Psoas muscle (tissue), 8 donors: ENCODE data around the gene IL9. TPM values are rescaled to one million over a fixed set of nuclear protein-coding genes. Genes with fewer than 3 reads are reported as not detected.
A peak's percentile ranks its signal among the peaks of the same experiment; 100 is the strongest.

Source experiments
- ATAC-seq, 4 donors: fragments of 200-7000 bp; cut with Tn5 transposase; one replicate each; pipeline ENCODE4 v1.9.1; 2020; ENCODE audit warnings: moderate library complexity in 3 of 4, mild to moderate bottlenecking in 2 of 4
- DNase-seq, 2 donors: peaks; one replicate each; pipeline ENCODE4 v3.0.0-alpha.2; 2020
- H3K27ac ChIP-seq: fragments of 200-600 bp; one replicate; pipeline ENCODE4 v1.8.0; 2022
- H3K27me3 ChIP-seq, 3 donors: fragments of 200-600 bp in 1 of 3; one replicate each; pipeline versions ENCODE4 v1.6.1 to v1.8.0; 2013 to 2022; ENCODE audit warnings: low read length in 2 of 3, mild to moderate bottlenecking in 2 of 3, moderate library complexity in 1 of 3; ENCODE audit not compliant: insufficient read depth in 3 of 3
- H3K36me3 ChIP-seq, 2 donors: fragments of 200-600 bp in 1 of 2; one replicate each; pipeline versions ENCODE4 v1.6.1 to v1.8.0; 2013 to 2022; ENCODE audit warnings: low read depth in 1 of 2, mild to moderate bottlenecking in 1 of 2, moderate library complexity in 1 of 2; ENCODE audit not compliant: insufficient read depth in 1 of 2
- H3K4me1 ChIP-seq: fragments of 200-600 bp; one replicate; pipeline ENCODE4 v1.8.0; 2022
- H3K4me3 ChIP-seq: fragments of 200-600 bp; one replicate; pipeline ENCODE4 v1.8.0; 2022; ENCODE audit warnings: mild to moderate bottlenecking
- H3K9me3 ChIP-seq: fragments of 200-600 bp; one replicate; pipeline ENCODE4 v1.8.0; 2022
- CTCF ChIP-seq: fragments of 200-600 bp; IDR thresholded peaks from one replicate; pipeline ENCODE4 v1.8.0; 2022; ENCODE audit warnings: antibody characterized with exemption
- WGBS, 3 donors: extraction: QIAGEN DNeasy Blood & Tissue Kit; methylation state at CpG; one replicate each; pipeline versions ENCODE4 v1.1.6 to v1.1.7; 2013; 5-methylcytosine and 5-hydroxymethylcytosine counted together
- intact Hi-C, 2 donors: fragments of 100-400 bp; cut with DNase I; formaldehyde crosslinking; loops; one replicate each; pipeline versions ENCODE4 v1.11.0 to v1.14.2; 2022
- polyA plus RNA-seq, 3 donors: library from polyadenylated mRNA; stranded (reverse); fragments of 200-250 nt; gene quantifications; one replicate each; pipeline ENCODE4 v1.2.3, GENCODE V29; 2013
- total RNA-seq, 4 donors: library from RNA; stranded (reverse); fragmentation: NEBNext Ultra II Directional in 2 of 4; extraction: Animal tissue kit (Norgen Biotek cat#: 25700) in 2 of 4; gene quantifications; one replicate each; pipeline versions ENCODE4 v1.2.1 to v1.2.4, GENCODE V29; 2021 to 2023
- donor health status: healthy with polysubstance abuse.
- donor health status: DM: no; HTN: no; CAD: no; lungs with moderate emphysema.
- donor health status: Bipolar disorder and iron deficiency.
- donor health status: healthy.
- donor health status: DM: yes; HTN: yes; CAD: no.
- donor health status: DM: no; HTN: no; CAD: no.
- donor health status: DM: no; HTN: no; CAD: no.
- donor health status: DM: yes; HTN: yes; CAD: no.

IL9 gene
- total and polyA plus RNA-seq, 7 donors = not detected

GRCh38 chr5:135878156-135878620 lies 17.5 kb downstream of the IL9 start:
- ATAC-seq = peak; percentile 72 to 93 (median 91)
- intact Hi-C loops = no loop called here
- 21 to 28% (median 23%) methylated on average over 4 of the region's 4 CpGs for WGBS, 3 donors
- H3K4me3 ChIP-seq = no peak overlapping the region
- peak overlapping the region; percentile 6 for H3K27ac ChIP-seq
- DNase-seq = peak; percentile 47 to 66
- no peaks in the 10 kb centered on the region for H3K9me3 ChIP-seq
- H3K4me1 ChIP-seq = peaks cover 17% of the 10 kb centered on the region
- H3K27me3 ChIP-seq = peaks cover 0 to 2% (median 0%) of the 10 kb centered on the region in 3 donors
- no peak for TF ChIP-seq CTCF
- H3K36me3 ChIP-seq = no peaks in the 10 kb centered on the region

GRCh38 chr5:135877570-135878155 lies 18.0 kb downstream of the IL9 start:
- ATAC-seq (peak in 3 of 4 donors; percentile 5 to 27 (median 12)), DNase-seq (no peak)
- H3K4me1 ChIP-seq = peaks cover 17% of the 10 kb centered on the region
- H3K9me3 ChIP-seq = no peaks in the 10 kb centered on the region
- H3K27me3 ChIP-seq = peaks cover 0 to 2% (median 0%) of the 10 kb centered on the region in 3 donors
- 53 to 61% (median 57%) methylated on average over 6 of the region's 6 CpGs for WGBS, 3 donors
- no peak overlapping the region for H3K4me3 ChIP-seq
- H3K36me3 ChIP-seq = no peaks in the 10 kb centered on the region
- intact Hi-C loops = no loop called here
- TF ChIP-seq CTCF = no peak
- peak overlapping the region; percentile 6 for H3K27ac ChIP-seq

- intact Hi-C loops = no loop called here
- H3K36me3 ChIP-seq = no peaks in the 10 kb centered on the region
- 80 to 88% (median 87%) methylated on average over 5 of the region's 5 CpGs for WGBS, 3 donors
- no peak for TF ChIP-seq CTCF
- peaks cover 0 to 2% (median 0%) of the 10 kb centered on the region in 3 donors for H3K27me3 ChIP-seq
- H3K4me1 ChIP-seq = peaks cover 17% of the 10 kb centered on the region
- H3K4me3 ChIP-seq = no peak overlapping the region
- ATAC-seq (no peak), DNase-seq (no peak)
- no peak overlapping the region for H3K27ac ChIP-seq
- H3K9me3 ChIP-seq = no peaks in the 10 kb centered on the region
Measured at GRCh38 chr5:135876146-135876545, 19.5 kb downstream of the IL9 start.

- no peak for ATAC-seq
- H3K27me3 ChIP-seq = peaks cover 0 to 2% (median 0%) of the 10 kb centered on the region in 3 donors
- H3K4me3 ChIP-seq = no peak overlapping the region
- 90 to 94% (median 91%) methylated on average over 3 of the region's 3 CpGs for WGBS, 3 donors
- no peaks in the 10 kb centered on the region for H3K36me3 ChIP-seq
- no peak for TF ChIP-seq CTCF
- H3K9me3 ChIP-seq = no peaks in the 10 kb centered on the region
- intact Hi-C loops = no loop called here
- no peak for DNase-seq
- H3K4me1 ChIP-seq = peaks cover 17% of the 10 kb centered on the region
- no peak overlapping the region for H3K27ac ChIP-seq
Measured at GRCh38 chr5:135875567-135875966, 20.1 kb downstream of the IL9 start.

GRCh38 chr5:135874461-135874860 lies 21.2 kb downstream of the IL9 start:
- ATAC-seq (no peak), DNase-seq (no peak)
- H3K4me3 ChIP-seq = no peak overlapping the region
- H3K27me3 ChIP-seq = peaks cover 0 to 2% (median 0%) of the 10 kb centered on the region in 3 donors
- no peaks in the 10 kb centered on the region for H3K9me3 ChIP-seq
- intact Hi-C loops = no loop called here
- H3K4me1 ChIP-seq = peaks cover 17% of the 10 kb centered on the region
- 69 to 83% (median 80%) methylated on average over 3 of the region's 3 CpGs for WGBS, 3 donors
- TF ChIP-seq CTCF = no peak
- no peaks in the 10 kb centered on the region for H3K36me3 ChIP-seq
- H3K27ac ChIP-seq = no peak overlapping the region
